ENCODE results near the gene UBFD1.
"Not testable (repeated sequence)": the region's sequence is repeated elsewhere in the genome, so short reads cannot be mapped to it uniquely, and the experiment has no call there.

Gene UBFD1

GRCh38 chr16:23527961-23528643, 29.4 kb upstream of the UBFD1 start:
- no peak for DNase-seq (ENCODE audit: low spot score)

- DNase-seq (ENCODE audit: low spot score): no peak
These were observed 28.8 kb upstream of the UBFD1 start for GRCh38 chr16:23528644-23529310.

DNA sequence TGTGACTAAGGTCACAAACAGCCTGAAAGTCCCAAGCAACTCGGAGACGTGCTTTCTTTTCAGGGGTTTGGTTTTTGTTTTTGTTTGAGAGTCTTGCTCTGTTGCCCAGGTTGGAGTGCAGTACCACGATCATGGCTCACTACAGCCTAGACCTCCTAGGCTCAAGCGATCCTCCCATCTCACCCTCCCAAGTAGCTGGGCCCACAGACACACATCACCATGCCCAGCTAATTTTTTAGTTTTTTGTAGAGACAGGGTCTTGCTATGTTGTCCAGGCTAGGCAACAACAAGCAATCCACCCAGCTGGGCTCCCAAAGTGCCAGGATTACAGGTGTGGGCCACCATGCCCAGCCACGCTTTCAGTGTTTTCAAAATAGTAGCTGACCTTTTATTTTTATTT, 27.5 kb upstream of the UBFD1 start:
- no peak for DNase-seq (ENCODE audit: low spot score)

GRCh38 chr16:23532448-23532847, 25.1 kb upstream of the UBFD1 start:
- DNase-seq (ENCODE audit: low spot score): no peak

- DNase-seq (ENCODE audit: low spot score): no peak
These were observed 22.4 kb upstream of the UBFD1 start for GRCh38 chr16:23534868-23535860.

DNA sequence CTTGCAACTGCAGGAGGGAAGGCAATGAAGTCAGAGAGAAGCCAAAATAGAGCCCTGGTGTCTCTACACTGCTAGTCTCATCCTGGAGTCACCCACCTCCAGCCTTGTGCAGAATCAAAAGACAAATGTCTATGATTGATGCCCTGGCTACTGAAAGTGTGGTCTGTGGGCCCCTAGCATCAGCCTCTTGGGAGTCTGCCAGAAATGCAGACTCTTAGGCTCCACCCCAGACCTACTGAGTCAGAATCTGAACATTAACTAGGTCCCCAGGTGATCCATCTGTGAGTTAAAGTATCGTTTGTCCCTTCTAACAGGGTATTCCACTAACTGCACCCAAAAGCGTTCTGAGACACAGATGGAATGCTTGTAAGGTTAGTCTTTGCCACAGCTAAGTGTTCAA, 21.6 kb upstream of the UBFD1 start:
- DNase-seq (ENCODE audit: low spot score): no peak

- DNase-seq (ENCODE audit: low spot score): no peak
These were observed 20.1 kb upstream of the UBFD1 start for GRCh38 chr16:23537390-23537789.

GRCh38 chr16:23538919-23539278, 18.6 kb upstream of the UBFD1 start:
- DNase-seq (ENCODE audit: low spot score): no peak

GRCh38 chr16:23539984-23540816, 17.3 kb upstream of the UBFD1 start:
- no peak for DNase-seq (ENCODE audit: low spot score)

GRCh38 chr16:23540817-23541178, 16.7 kb upstream of the UBFD1 start:
- not testable (repeated sequence) for DNase-seq (ENCODE audit: low spot score)

- DNase-seq (ENCODE audit: low spot score): no peak
These were observed 13.1 kb upstream of the UBFD1 start for GRCh38 chr16:23544436-23544835.

DNA sequence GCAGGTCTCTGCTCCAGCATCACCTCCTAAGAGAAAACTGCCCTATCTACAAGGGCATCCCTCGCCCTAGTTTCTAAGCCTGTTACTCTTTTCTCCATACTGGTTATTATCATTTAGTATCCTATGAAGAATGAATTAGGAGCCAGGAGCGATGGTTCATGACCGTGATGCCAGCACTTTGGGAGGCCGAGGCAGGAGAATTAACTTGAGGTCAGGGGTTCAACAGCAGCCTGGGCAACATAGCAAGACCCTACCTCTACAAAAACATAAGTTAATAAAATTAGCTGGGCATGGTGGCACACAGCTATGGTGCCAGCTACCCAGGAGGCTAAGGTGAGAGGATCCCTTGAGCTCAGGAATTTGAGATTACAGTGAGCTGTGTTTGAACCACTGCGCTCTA, 7.6 kb upstream of the UBFD1 start:
- no peak for DNase-seq (ENCODE audit: low spot score)

DNA sequence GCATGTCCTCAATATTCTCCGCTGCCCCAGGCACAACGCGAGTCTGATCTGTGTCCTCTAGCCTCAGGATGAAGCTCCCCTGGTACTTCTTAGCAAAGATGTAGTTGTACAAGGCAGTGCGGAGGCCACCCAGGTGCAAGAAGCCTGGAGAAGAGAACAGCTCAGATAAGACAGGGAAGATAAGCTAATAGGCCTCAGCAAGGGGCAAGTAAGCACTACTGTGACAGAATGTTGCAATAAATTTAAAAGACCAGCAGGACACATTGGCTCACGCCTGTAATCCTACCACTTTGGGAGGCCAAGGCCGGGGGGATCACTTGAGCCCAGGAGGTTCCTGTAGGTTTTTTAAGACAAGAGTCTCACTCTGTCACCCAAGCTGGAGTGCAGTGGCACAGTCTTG, 5.4 kb upstream of the UBFD1 start:
- no peak for DNase-seq (ENCODE audit: low spot score)

DNA sequence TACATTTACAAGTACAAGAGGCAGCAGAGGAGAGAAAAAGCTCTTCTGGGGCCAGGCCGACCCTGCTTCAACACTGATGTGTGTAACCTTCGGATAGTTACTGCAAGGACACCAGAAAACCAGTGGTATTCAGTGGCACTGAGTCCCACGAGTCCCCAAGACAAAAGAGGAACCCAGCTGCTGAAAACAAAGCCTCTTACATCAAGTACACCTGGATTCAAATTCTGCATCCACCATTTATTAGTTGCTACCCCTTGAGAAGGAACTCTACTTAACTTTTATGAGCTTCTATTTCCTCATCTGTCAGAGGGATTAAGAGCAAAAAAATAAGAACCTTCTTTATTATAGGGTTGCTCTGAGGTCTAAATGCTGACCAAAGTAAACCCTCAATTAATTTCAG, 3.0 kb upstream of the UBFD1 start:
- DNase-seq (ENCODE audit: low spot score): no peak

DNA sequence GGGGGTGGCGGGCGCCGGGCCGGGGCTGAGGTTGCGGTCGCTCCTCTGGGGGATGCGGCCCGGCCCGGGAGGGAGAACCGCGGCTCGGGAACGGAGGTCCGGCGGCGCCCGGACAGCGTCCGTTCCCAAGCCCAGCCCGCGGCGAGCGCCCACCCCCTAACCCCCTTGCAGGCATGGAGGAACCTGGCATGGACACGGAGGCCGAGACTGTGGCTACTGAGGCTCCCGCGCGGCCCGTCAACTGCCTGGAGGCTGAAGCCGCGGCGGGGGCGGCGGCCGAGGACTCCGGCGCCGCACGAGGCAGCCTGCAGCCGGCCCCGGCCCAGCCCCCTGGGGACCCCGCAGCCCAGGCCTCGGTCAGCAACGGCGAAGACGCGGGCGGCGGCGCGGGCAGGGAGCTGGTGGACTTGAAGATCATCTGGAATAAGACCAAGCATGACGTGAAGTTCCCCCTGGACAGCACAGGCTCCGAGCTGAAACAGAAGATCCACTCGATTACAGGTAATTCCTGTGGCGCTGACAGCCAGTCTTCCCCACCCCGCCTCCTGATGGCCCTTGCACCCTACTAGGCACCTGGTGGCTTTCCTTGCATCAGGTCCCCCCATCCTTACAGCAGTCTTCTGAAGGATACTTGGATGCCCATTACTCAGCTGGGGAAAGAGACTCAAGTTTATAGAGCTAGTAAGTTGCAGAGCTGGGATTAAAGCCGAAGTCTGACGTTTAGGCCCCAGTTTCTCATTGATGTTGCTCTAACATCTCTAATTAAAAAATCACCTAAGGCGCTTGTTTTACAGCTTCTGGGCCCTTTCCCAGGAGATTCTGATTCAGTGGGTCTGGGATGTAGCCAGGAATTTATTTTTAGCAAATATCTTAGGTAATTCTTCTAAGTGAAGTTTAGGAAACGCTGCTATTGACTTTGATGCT, 514 bp downstream of the UBFD1 start:
- no peak for DNase-seq (ENCODE audit: low spot score)

GRCh38 chr16:23561586-23561985, 4.1 kb downstream of the UBFD1 start:
- no peak for DNase-seq (ENCODE audit: low spot score)

DNA sequence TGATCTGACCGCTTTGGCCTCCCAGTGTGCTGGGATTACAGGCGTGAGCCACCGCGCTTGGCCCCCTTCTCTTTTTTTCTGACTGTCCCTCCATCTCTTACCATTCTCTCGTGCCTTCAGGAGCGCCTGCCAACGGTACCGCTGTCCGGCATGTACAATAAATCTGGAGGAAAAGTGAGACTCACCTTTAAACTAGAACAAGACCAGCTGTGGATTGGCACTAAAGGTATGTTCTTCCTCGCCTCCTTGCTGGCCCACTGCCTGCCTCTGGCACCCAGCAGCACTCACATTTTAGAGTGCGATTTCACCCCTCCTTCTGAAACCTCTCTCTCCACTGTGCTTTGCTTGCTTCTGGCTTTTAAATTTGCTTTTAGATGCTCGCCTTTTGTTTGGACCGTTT, 5.0 kb downstream of the UBFD1 start:
- no peak for DNase-seq (ENCODE audit: low spot score)

DNA sequence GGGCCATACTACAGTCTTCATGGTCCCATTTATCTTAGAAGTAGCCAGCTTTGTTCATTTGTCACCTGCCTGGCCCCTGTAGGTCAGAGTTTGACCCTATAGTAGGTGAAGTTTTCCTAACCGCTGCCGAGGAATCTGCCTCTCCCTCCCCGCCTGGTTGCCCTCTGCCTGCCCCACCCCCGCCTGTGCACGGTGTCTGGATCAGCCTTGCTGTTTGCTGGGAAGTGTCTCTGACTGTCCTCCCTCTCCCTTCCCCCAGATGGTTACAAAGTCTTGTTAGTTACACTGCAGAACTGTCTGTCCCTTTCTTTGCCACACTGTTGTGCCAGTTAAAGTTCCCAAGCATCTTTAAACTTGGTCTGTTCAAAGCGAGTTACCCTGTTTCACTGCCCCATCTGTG, 5.7 kb downstream of the UBFD1 start:
- no peak for DNase-seq (ENCODE audit: low spot score)

GRCh38 chr16:23564575-23565363, 7.2 kb downstream of the UBFD1 start:
- DNase-seq (ENCODE audit: low spot score): no peak

- no peak for DNase-seq (ENCODE audit: low spot score)
These were observed 9.2 kb downstream of the UBFD1 start for GRCh38 chr16:23566724-23567123.
